Stimulated activated naive B cell treated with anti-CD40 and anti-IgM and Interleukin-4, amounts not matched to agents 10 μg/mL and 1 μg/mL and 100 μg/mL, for 72 hours (primary cell): ENCODE measurements around the gene NPPA.
"Not testable (repeated sequence)": the region's sequence is repeated elsewhere in the genome, so short reads cannot be mapped to it uniquely, and the experiment has no call there.

Source experiments
- ATAC-seq, 2 donors: fragments of 150-1000 bp; cut with Tn5 transposase; replicated peaks; 2 replicates each; pipeline ENCODE4 v1.10.0; 2021; ENCODE audit warnings: moderate library complexity in 1 of 2
- DNase-seq: peaks from one replicate; pipeline ENCODE4 v3.0.0; 2021
- H3K27ac Mint-ChIP-seq: one replicate; pipeline ENCODE4 v1.8.0; 2022; ENCODE audit warnings: mild to moderate bottlenecking, mixed read lengths
- H3K27me3 Mint-ChIP-seq, 2 donors: one replicate each; pipeline ENCODE4 v1.8.0; 2022; ENCODE audit warnings: mixed read lengths in 2 of 2
- H3K36me3 Mint-ChIP-seq, 2 donors: one replicate each; pipeline ENCODE4 v1.8.0; 2022; ENCODE audit warnings: mixed read lengths in 2 of 2, mild to moderate bottlenecking in 1 of 2
- H3K4me1 Mint-ChIP-seq, 2 donors: one replicate each; pipeline ENCODE4 v1.8.0; 2022; ENCODE audit warnings: mixed read lengths in 2 of 2, mild to moderate bottlenecking in 1 of 2
- H3K4me3 Mint-ChIP-seq, 2 donors: one replicate each; pipeline ENCODE4 v1.8.0; 2022; ENCODE audit warnings: mild to moderate bottlenecking in 2 of 2, mixed read lengths in 2 of 2, moderate library complexity in 1 of 2
- H3K9me3 Mint-ChIP-seq, 2 donors: one replicate each; pipeline ENCODE4 v1.8.0; 2022; ENCODE audit warnings: mixed read lengths in 2 of 2, mild to moderate bottlenecking in 1 of 2

NPPA gene

GRCh38 chr1:11847667-11848372 lies at the start of gene NPPA:
Gene NPPA (minus strand): TSS chr1:11847783. CDS start chr1:11847684, 99 bp downstream.
- Mint-ChIP-seq H3K4me3 (peak within 1 kb of the TSS in 1 of 2 donors; percentile 2), H3K36me3 (peaks cover 48 to 60% of the 10 kb centered on the region in 2 donors), H3K4me1 (peaks cover 18 to 26% of the 10 kb centered on the region in 2 donors), H3K9me3 (no peaks in the 10 kb centered on the region), H3K27me3 (no peaks in the 10 kb centered on the region), H3K27ac (peak within 1 kb of the TSS; percentile 51)
- DNase-seq, result no peak
- ATAC-seq, result no peak

GRCh38 chr1:11894501-11894900 lies 46.9 kb upstream of the NPPA start:
- H3K4me1 Mint-ChIP-seq, ATAC-seq, H3K27ac Mint-ChIP-seq, H3K4me3 Mint-ChIP-seq, H3K9me3 Mint-ChIP-seq, H3K36me3 Mint-ChIP-seq, DNase-seq: not testable (repeated sequence)
- H3K27me3 Mint-ChIP-seq, result peaks cover 35 to 54% of the 10 kb centered on the region in 2 donors

GRCh38 chr1:11893907-11894251 lies 46.3 kb upstream of the NPPA start:
- Mint-ChIP-seq H3K27ac (no peak overlapping the region), H3K4me1 (peaks cover 4 to 7% of the 10 kb centered on the region in 2 donors), H3K36me3 (no peaks in the 10 kb centered on the region), H3K9me3 (no peaks in the 10 kb centered on the region), H3K4me3 (no peak overlapping the region), H3K27me3 (peaks cover 29 to 48% of the 10 kb centered on the region in 2 donors)
- peak; percentile 95 to 97 for ATAC-seq
- peak; percentile 43 for DNase-seq

GRCh38 chr1:11891433-11892186 lies 44.0 kb upstream of the NPPA start:
- Mint-ChIP-seq H3K9me3 (no peaks in the 10 kb centered on the region), H3K36me3 (no peaks in the 10 kb centered on the region), H3K27ac (no peak overlapping the region), H3K4me3 (no peak overlapping the region), H3K4me1 (peaks cover 4 to 7% of the 10 kb centered on the region in 2 donors), H3K27me3 (peaks cover 16 to 25% of the 10 kb centered on the region in 2 donors)
- no peak for ATAC-seq
- DNase-seq, result no peak

- H3K4me3 Mint-ChIP-seq, result no peak overlapping the region
- ATAC-seq, result no peak
- no peaks in the 10 kb centered on the region for H3K36me3 Mint-ChIP-seq
- H3K4me1 Mint-ChIP-seq, result peaks cover under 1 to 3% of the 10 kb centered on the region in 2 donors
- H3K27ac Mint-ChIP-seq, result no peak overlapping the region
- DNase-seq, result no peak
- no peaks in the 10 kb centered on the region for H3K9me3 Mint-ChIP-seq
- H3K27me3 Mint-ChIP-seq, result peaks cover 4 to 11% of the 10 kb centered on the region in 2 donors
These were observed 41.3 kb upstream of the NPPA start for GRCh38 chr1:11888877-11889208.

GRCh38 chr1:11888206-11888876 lies 40.8 kb upstream of the NPPA start:
- Mint-ChIP-seq H3K4me3 (no peak overlapping the region), H3K27me3 (peaks cover 3 to 9% of the 10 kb centered on the region in 2 donors), H3K27ac (no peak overlapping the region), H3K36me3 (no peaks in the 10 kb centered on the region), H3K4me1 (no peaks in the 10 kb centered on the region), H3K9me3 (no peaks in the 10 kb centered on the region)
- no peak for ATAC-seq
- no peak for DNase-seq

GRCh38 chr1:11887666-11888007 lies 40.1 kb upstream of the NPPA start:
- ATAC-seq (no peak), DNase-seq (no peak)
- Mint-ChIP-seq H3K4me1 (peaks cover 0 to 2% of the 10 kb centered on the region in 2 donors), H3K9me3 (no peaks in the 10 kb centered on the region), H3K36me3 (no peaks in the 10 kb centered on the region), H3K27me3 (peaks cover 8 to 17% of the 10 kb centered on the region in 2 donors), H3K27ac (no peak overlapping the region), H3K4me3 (no peak overlapping the region)

GRCh38 chr1:11886986-11887665 lies 39.5 kb upstream of the NPPA start:
- Mint-ChIP-seq H3K27ac (no peak overlapping the region), H3K4me1 (peaks cover 0 to 2% of the 10 kb centered on the region in 2 donors), H3K27me3 (peaks cover 5 to 17% of the 10 kb centered on the region in 2 donors), H3K9me3 (no peaks in the 10 kb centered on the region), H3K4me3 (no peak overlapping the region), H3K36me3 (no peaks in the 10 kb centered on the region)
- DNase-seq (no peak), ATAC-seq (no peak)

GRCh38 chr1:11885916-11886315 lies 38.3 kb upstream of the NPPA start:
- Mint-ChIP-seq H3K36me3 (no peaks in the 10 kb centered on the region), H3K27ac (no peak overlapping the region), H3K4me3 (no peak overlapping the region), H3K9me3 (peaks cover 0 to 1% of the 10 kb centered on the region in 2 donors), H3K27me3 (peaks cover 14 to 26% of the 10 kb centered on the region in 2 donors), H3K4me1 (peaks cover 0 to 2% of the 10 kb centered on the region in 2 donors)
- no peak for ATAC-seq
- no peak for DNase-seq

GRCh38 chr1:11882814-11883538 lies 35.4 kb upstream of the NPPA start:
- Mint-ChIP-seq H3K36me3 (no peaks in the 10 kb centered on the region), H3K27me3 (peaks cover 14 to 34% of the 10 kb centered on the region in 2 donors), H3K9me3 (peaks cover 0 to 1% of the 10 kb centered on the region in 2 donors), H3K4me1 (peaks cover 0 to 2% of the 10 kb centered on the region in 2 donors), H3K4me3 (no peak overlapping the region), H3K27ac (no peak overlapping the region)
- DNase-seq (no peak), ATAC-seq (peak in 1 of 2 donors; percentile 29)

GRCh38 chr1:11881749-11882441 lies 34.3 kb upstream of the NPPA start:
- no peak overlapping the region for H3K4me3 Mint-ChIP-seq
- ATAC-seq (no peak), DNase-seq (no peak)
- H3K9me3 Mint-ChIP-seq, result peaks cover 0 to 1% of the 10 kb centered on the region in 2 donors
- no peak overlapping the region for H3K27ac Mint-ChIP-seq
- H3K27me3 Mint-ChIP-seq, result peaks cover 18 to 38% of the 10 kb centered on the region in 2 donors
- peaks cover 0 to 2% of the 10 kb centered on the region in 2 donors for H3K4me1 Mint-ChIP-seq
- no peaks in the 10 kb centered on the region for H3K36me3 Mint-ChIP-seq

GRCh38 chr1:11880911-11881748 lies 33.5 kb upstream of the NPPA start:
- H3K4me3 Mint-ChIP-seq, result no peak overlapping the region
- peaks cover 0 to 2% of the 10 kb centered on the region in 2 donors for H3K4me1 Mint-ChIP-seq
- DNase-seq (no peak), ATAC-seq (no peak)
- H3K9me3 Mint-ChIP-seq, result peaks cover 0 to 1% of the 10 kb centered on the region in 2 donors
- peaks cover 24 to 40% of the 10 kb centered on the region in 2 donors for H3K27me3 Mint-ChIP-seq
- H3K36me3 Mint-ChIP-seq, result no peaks in the 10 kb centered on the region
- no peak overlapping the region for H3K27ac Mint-ChIP-seq
